T-helper 2 cell (primary cell): Measurements from ENCODE around the gene CERKL.
"Not testable (repeated sequence)": the region's sequence is repeated elsewhere in the genome, so short reads cannot be mapped to it uniquely, and the experiment has no call there.

ENCODE experiments used
- DNase-seq, 5 experiments: peaks; one replicate each; pipeline versions ENCODE4 v3.0.0 to v3.0.0-alpha.2; 2012 to 2022
- total RNA-seq, 2 donors: gene quantifications; one replicate each; lab custom pipeline; 2026; lab: John Stamatoyannopoulos, UW

CERKL gene
- 0 reads per million in 2 donors for total RNA-seq

- DNase-seq: peak in 1 of 5 experiments; percentile 4
These were observed at the start of gene CERKL for GRCh38 chr2:181656450-181657291. Gene CERKL, minus strand, starts transcription at chr2:181657105. Its CDS starts 99 bp downstream, at chr2:181657006.

- not testable (repeated sequence) for DNase-seq
These were observed 45.6 kb upstream of the CERKL start for GRCh38 chr2:181702519-181702918.

- DNase-seq: no peak
These were observed 41.3 kb upstream of the CERKL start for GRCh38 chr2:181698223-181698622.

GRCh38 chr2:181697571-181697970 lies 40.7 kb upstream of the CERKL start:
- DNase-seq: no peak

GRCh38 chr2:181697126-181697525 lies 40.2 kb upstream of the CERKL start:
- no peak for DNase-seq

GRCh38 chr2:181694271-181694670 lies 37.4 kb upstream of the CERKL start:
- no peak for DNase-seq

- peak in 1 of 5 experiments; percentile 17 for DNase-seq
These were observed 34.0 kb upstream of the CERKL start for GRCh38 chr2:181690860-181691259.

- DNase-seq: no peak
These were observed 29.8 kb upstream of the CERKL start for GRCh38 chr2:181686576-181687185.

GRCh38 chr2:181685150-181685688 lies 28.3 kb upstream of the CERKL start:
- no peak for DNase-seq

GRCh38 chr2:181684454-181685149 lies 27.7 kb upstream of the CERKL start:
- no peak for DNase-seq

GRCh38 chr2:181683518-181684453 lies 26.9 kb upstream of the CERKL start:
- no peak for DNase-seq

- DNase-seq: no peak
These were observed 26.1 kb upstream of the CERKL start for GRCh38 chr2:181682795-181683517.

- no peak for DNase-seq
These were observed 25.3 kb upstream of the CERKL start for GRCh38 chr2:181682026-181682789.

GRCh38 chr2:181680937-181681811 lies 24.3 kb upstream of the CERKL start:
- no peak for DNase-seq

- no peak for DNase-seq
These were observed 23.4 kb upstream of the CERKL start, which contains the start of gene NEUROD1 for GRCh38 chr2:181680055-181680936. Gene NEUROD1, minus strand, starts transcription at chr2:181680517. Its CDS starts 1,657 bp downstream, at chr2:181678860.

GRCh38 chr2:181679544-181679979 lies 22.7 kb upstream of the CERKL start:
- DNase-seq: no peak

GRCh38 chr2:181678861-181679543 lies 22.1 kb upstream of the CERKL start:
- DNase-seq: no peak
